Astrocyte (in vitro differentiated cells and primary cell): ENCODE measurements around the gene CCDC34. TPM values are rescaled to one million over a fixed set of nuclear protein-coding genes. Genes with fewer than 3 reads are reported as not detected.

Experiments used
- DNase-seq: peaks from one replicate; pipeline ENCODE4 v3.0.0-alpha.2; 2010; ENCODE audit warnings: low read depth
- FAIRE-seq: peaks from 2 replicates; lab custom pipeline; 2011; peaks lifted over from hg19 to GRCh38; lab: Jason Lieb, UNC
- H2AFZ ChIP-seq: 2 replicates; pipeline ENCODE4 v1.6.0; 2012; ENCODE audit warnings: low read depth, low read length, inconsistent platforms
- H3K27ac ChIP-seq: 2 replicates; pipeline ENCODE4 v1.5.1; 2011; ENCODE audit warnings: low read depth, low read length, inconsistent platforms
- H3K27me3 ChIP-seq: 2 replicates; pipeline ENCODE4 v1.6.0; 2011; ENCODE audit warnings: low read length, inconsistent platforms; ENCODE audit not compliant: insufficient read depth
- H3K36me3 ChIP-seq: 2 replicates; pipeline ENCODE4 v1.5.1; 2011; ENCODE audit warnings: low read length, inconsistent platforms; ENCODE audit not compliant: insufficient read depth
- H3K4me1 ChIP-seq: 2 replicates; pipeline ENCODE4 v1.5.1; 2011; ENCODE audit warnings: low read length, inconsistent platforms; ENCODE audit not compliant: insufficient read depth
- H3K4me2 ChIP-seq: 2 replicates; pipeline ENCODE4 v1.6.0; 2012; ENCODE audit warnings: low read length, inconsistent platforms
- H3K4me3 ChIP-seq: 2 replicates; pipeline ENCODE4 v1.5.1; 2011; ENCODE audit warnings: low read depth, mild to moderate bottlenecking, low read length, inconsistent platforms; ENCODE audit not compliant: insufficient read depth
- H3K79me2 ChIP-seq: 2 replicates; pipeline ENCODE4 v1.6.0; 2012; ENCODE audit warnings: mild to moderate bottlenecking, low read length, inconsistent platforms; ENCODE audit not compliant: insufficient read depth
- H3K9ac ChIP-seq: 2 replicates; pipeline ENCODE4 v1.6.0; 2012; ENCODE audit warnings: mild to moderate bottlenecking, low read length, inconsistent platforms
- H3K9me3 ChIP-seq: 2 replicates; pipeline ENCODE4 v1.5.1; 2012; ENCODE audit warnings: low read depth, mild to moderate bottlenecking, low read length, inconsistent platforms; ENCODE audit not compliant: insufficient read depth
- H4K20me1 ChIP-seq: 2 replicates; pipeline ENCODE4 v1.6.0; 2012; ENCODE audit warnings: low read length, inconsistent platforms; ENCODE audit not compliant: insufficient read depth
- H3K27ac Mint-ChIP-seq: one replicate; pipeline ENCODE4 v1.8.0; 2021; ENCODE audit warnings: mild to moderate bottlenecking, mixed read lengths; ENCODE audit not compliant: unreplicated experiment
- H3K27me3 Mint-ChIP-seq: one replicate; pipeline ENCODE4 v1.8.0; 2021; ENCODE audit warnings: low read depth, mixed read lengths; ENCODE audit not compliant: unreplicated experiment
- H3K36me3 Mint-ChIP-seq: one replicate; pipeline ENCODE4 v1.8.0; 2021; ENCODE audit warnings: low read depth, mixed read lengths; ENCODE audit not compliant: unreplicated experiment
- H3K4me1 Mint-ChIP-seq: one replicate; pipeline ENCODE4 v1.8.0; 2021; ENCODE audit warnings: low read depth, mixed read lengths; ENCODE audit not compliant: unreplicated experiment
- H3K4me3 Mint-ChIP-seq: one replicate; pipeline ENCODE4 v1.8.0; 2021; ENCODE audit warnings: mild to moderate bottlenecking, moderate library complexity, mixed read lengths; ENCODE audit not compliant: unreplicated experiment
- H3K9me3 Mint-ChIP-seq: one replicate; pipeline ENCODE4 v1.8.0; 2021; ENCODE audit warnings: mild to moderate bottlenecking, mixed read lengths; ENCODE audit not compliant: unreplicated experiment
- EZH2 ChIP-seq: IDR thresholded peaks from 2 replicates; pipeline ENCODE4 v1.6.1; 2012; ENCODE audit warnings: mild to moderate bottlenecking, low read length, inconsistent platforms; ENCODE audit not compliant: insufficient read depth
- total RNA-seq: library from RNA; stranded (reverse); gene quantifications from 2 replicates; pipeline ENCODE4 v1.2.1, GENCODE V29; 2021
- TF ChIP-seq, protein P1 (sequence below): IDR thresholded peaks from 2 replicates; pipeline ENCODE4 v1.5.1; 2011; ENCODE audit warnings: low read depth, mild to moderate bottlenecking, inconsistent platforms, low read length, moderate library complexity; ENCODE audit not compliant: insufficient read depth

The CCDC34 gene
- total RNA-seq, 1 donor from 2014 or later, result 12.8 TPM

DNA sequence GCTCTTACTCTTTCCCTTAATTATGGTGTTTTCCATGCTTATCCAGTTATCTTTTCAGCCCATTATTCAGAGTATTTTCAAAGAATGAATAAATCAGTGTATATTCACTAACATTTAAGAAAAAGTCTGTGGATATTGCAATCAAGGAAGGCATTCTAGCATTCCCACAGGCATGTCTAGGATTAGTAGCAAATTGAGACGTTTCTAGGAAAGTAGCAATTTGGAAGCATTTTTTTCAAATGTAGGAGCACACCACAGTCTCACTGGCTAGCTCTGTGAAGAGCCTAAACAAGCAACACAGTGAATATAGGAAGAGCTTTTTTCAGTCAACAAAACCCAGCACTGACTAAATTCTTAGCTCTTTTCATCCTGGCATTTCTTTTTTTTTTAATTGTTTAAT, 65.4 kb downstream of the CCDC34 start:
- H3K9ac ChIP-seq, result no peak overlapping the region
- no peak for FAIRE-seq

DNA sequence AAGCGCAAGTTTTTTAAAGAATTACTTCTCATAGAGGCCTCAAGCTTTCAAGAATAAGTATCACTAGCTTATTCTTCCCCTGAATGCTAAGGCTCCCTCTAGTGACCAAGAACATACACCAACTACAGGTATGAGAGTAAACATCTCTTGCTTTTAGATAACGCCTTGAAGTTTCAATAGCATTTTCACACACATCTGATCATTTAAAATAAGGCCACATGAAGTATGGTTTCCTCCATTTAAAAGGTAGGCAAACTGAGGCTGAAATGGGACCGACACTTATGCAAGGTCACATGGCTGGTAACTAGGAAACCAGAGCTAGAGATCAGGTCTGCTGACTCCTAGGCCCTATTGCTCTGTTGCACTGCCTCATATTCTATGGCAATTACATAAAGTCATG, 66.5 kb downstream of the CCDC34 start:
- DNase-seq, result peak; percentile 63

More for the DNA sequence above, 65.4 kb downstream of the CCDC34 start:
- Histone ChIP-seq H4K20me1 (no peaks in the 10 kb centered on the region), H3K36me3 (no peaks in the 10 kb centered on the region), H3K4me1 (peaks cover 15% of the 10 kb centered on the region), H3K9me3 (no peaks in the 10 kb centered on the region), H3K4me3 (no peak overlapping the region), H3K4me2 (no peak overlapping the region), H3K79me2 (no peaks in the 10 kb centered on the region), H3K27ac (no peak overlapping the region), H2AFZ (no peak overlapping the region), H3K27me3 (no peaks in the 10 kb centered on the region)
- H3K27ac Mint-ChIP-seq, result no peak overlapping the region
- H3K27me3 Mint-ChIP-seq, result no peaks in the 10 kb centered on the region
- DNase-seq, result no peak
- H3K9me3 Mint-ChIP-seq, result peaks cover 3% of the 10 kb centered on the region
- H3K4me3 Mint-ChIP-seq, result no peak overlapping the region
- TF ChIP-seq, protein P1, sequence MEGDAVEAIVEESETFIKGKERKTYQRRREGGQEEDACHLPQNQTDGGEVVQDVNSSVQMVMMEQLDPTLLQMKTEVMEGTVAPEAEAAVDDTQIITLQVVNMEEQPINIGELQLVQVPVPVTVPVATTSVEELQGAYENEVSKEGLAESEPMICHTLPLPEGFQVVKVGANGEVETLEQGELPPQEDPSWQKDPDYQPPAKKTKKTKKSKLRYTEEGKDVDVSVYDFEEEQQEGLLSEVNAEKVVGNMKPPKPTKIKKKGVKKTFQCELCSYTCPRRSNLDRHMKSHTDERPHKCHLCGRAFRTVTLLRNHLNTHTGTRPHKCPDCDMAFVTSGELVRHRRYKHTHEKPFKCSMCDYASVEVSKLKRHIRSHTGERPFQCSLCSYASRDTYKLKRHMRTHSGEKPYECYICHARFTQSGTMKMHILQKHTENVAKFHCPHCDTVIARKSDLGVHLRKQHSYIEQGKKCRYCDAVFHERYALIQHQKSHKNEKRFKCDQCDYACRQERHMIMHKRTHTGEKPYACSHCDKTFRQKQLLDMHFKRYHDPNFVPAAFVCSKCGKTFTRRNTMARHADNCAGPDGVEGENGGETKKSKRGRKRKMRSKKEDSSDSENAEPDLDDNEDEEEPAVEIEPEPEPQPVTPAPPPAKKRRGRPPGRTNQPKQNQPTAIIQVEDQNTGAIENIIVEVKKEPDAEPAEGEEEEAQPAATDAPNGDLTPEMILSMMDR, result no peak
- TF ChIP-seq EZH2, result no peak
- no peaks in the 10 kb centered on the region for H3K36me3 Mint-ChIP-seq
- H3K4me1 Mint-ChIP-seq, result peaks cover 18% of the 10 kb centered on the region

DNA sequence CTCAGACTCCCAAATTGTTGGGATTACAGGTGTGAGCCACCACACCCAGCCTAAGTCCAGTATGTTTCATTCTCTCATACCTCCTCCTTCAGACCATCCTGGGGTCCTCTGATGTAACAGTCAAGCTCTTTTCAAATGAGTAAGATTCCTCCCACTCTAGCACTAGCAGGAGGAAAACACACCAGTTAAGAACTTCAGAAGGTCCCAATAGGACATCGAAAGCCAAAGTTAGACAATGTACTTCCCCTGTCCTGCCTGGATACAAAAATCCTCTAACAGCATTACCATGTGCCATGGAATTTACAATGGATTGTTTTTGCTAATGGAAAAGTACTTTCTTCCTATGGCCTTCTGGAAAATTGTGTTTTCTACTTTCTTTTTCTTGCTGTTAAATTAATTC, 67.1 kb downstream of the CCDC34 start:
- no peak overlapping the region for H3K4me2 ChIP-seq
- no peak overlapping the region for H3K9ac ChIP-seq
- peaks cover 11% of the 10 kb centered on the region for H3K9me3 Mint-ChIP-seq
- H3K36me3 Mint-ChIP-seq, result peaks cover 4% of the 10 kb centered on the region
- no peak for FAIRE-seq
- H3K27ac ChIP-seq, result no peak overlapping the region
- peak overlapping the region; percentile 75 for H3K27ac Mint-ChIP-seq
- H3K36me3 ChIP-seq, result no peaks in the 10 kb centered on the region
- H3K4me1 Mint-ChIP-seq, result peaks cover 18% of the 10 kb centered on the region
- peaks cover 11% of the 10 kb centered on the region for H3K4me1 ChIP-seq
- no peak overlapping the region for H2AFZ ChIP-seq
- no peak overlapping the region for H3K4me3 Mint-ChIP-seq
- H3K4me3 ChIP-seq, result no peak overlapping the region
- H3K27me3 Mint-ChIP-seq, result no peaks in the 10 kb centered on the region
- DNase-seq, result no peak
- H3K9me3 ChIP-seq, result no peaks in the 10 kb centered on the region
- TF ChIP-seq, protein P1, result no peak
- no peak for TF ChIP-seq EZH2
- no peaks in the 10 kb centered on the region for H3K79me2 ChIP-seq
- no peaks in the 10 kb centered on the region for H3K27me3 ChIP-seq
- H4K20me1 ChIP-seq, result no peaks in the 10 kb centered on the region

More for the DNA sequence above, 66.5 kb downstream of the CCDC34 start:
- H2AFZ ChIP-seq, result no peak overlapping the region
- H3K4me3 ChIP-seq, result no peak overlapping the region
- Mint-ChIP-seq H3K36me3 (peaks cover 2% of the 10 kb centered on the region), H3K4me1 (peaks cover 18% of the 10 kb centered on the region), H3K27me3 (no peaks in the 10 kb centered on the region), H3K4me3 (no peak overlapping the region), H3K27ac (peak overlapping the region; percentile 62), H3K9me3 (peaks cover 7% of the 10 kb centered on the region)
- FAIRE-seq, result peak; percentile 73
- no peak overlapping the region for H3K4me2 ChIP-seq
- no peak overlapping the region for H3K9ac ChIP-seq
- no peaks in the 10 kb centered on the region for H3K36me3 ChIP-seq
- H3K27me3 ChIP-seq, result no peaks in the 10 kb centered on the region
- no peaks in the 10 kb centered on the region for H3K79me2 ChIP-seq
- H4K20me1 ChIP-seq, result no peaks in the 10 kb centered on the region
- H3K9me3 ChIP-seq, result no peaks in the 10 kb centered on the region
- peaks cover 15% of the 10 kb centered on the region for H3K4me1 ChIP-seq
- TF ChIP-seq, protein P1, result peak; percentile 70
- TF ChIP-seq EZH2, result no peak
- no peak overlapping the region for H3K27ac ChIP-seq
